Stimulated activated naive CD8-positive, alpha-beta T cell treated with anti-CD3 and anti-CD28 coated beads, Interleukin-15, Interleukin-2, amounts not matched to agents 100 ng/mL and 50 ng/mL, for 24 hours (primary cell): ENCODE data around the gene MTMR12.
"Not testable (repeated sequence)": the region's sequence is repeated elsewhere in the genome, so short reads cannot be mapped to it uniquely, and the experiment has no call there.

ENCODE experiments used
- H3K27ac Mint-ChIP-seq: one replicate; pipeline ENCODE4 v1.8.0; 2021; ENCODE audit warnings: mild to moderate bottlenecking, mixed read lengths
- H3K27me3 Mint-ChIP-seq: one replicate; pipeline ENCODE4 v1.8.0; 2021; ENCODE audit warnings: mixed read lengths
- H3K36me3 Mint-ChIP-seq: one replicate; pipeline ENCODE4 v1.8.0; 2021; ENCODE audit warnings: low read depth, mixed read lengths
- H3K4me1 Mint-ChIP-seq: one replicate; pipeline ENCODE4 v1.8.0; 2021; ENCODE audit warnings: low read depth, mixed read lengths
- H3K4me3 Mint-ChIP-seq: one replicate; pipeline ENCODE4 v1.8.0; 2021; ENCODE audit warnings: mild to moderate bottlenecking, mixed read lengths
- H3K9me3 Mint-ChIP-seq: one replicate; pipeline ENCODE4 v1.8.0; 2021; ENCODE audit warnings: mixed read lengths

MTMR12 gene

GRCh38 chr5:32297181-32298058 is 15.3 kb downstream of the MTMR12 start:
- Mint-ChIP-seq H3K4me1 (peaks cover 55% of the 10 kb centered on the region), H3K4me3 (peak overlapping the region; percentile 36), H3K36me3 (peaks cover 36% of the 10 kb centered on the region), H3K9me3 (no peaks in the 10 kb centered on the region), H3K27ac (peak overlapping the region; percentile 74), H3K27me3 (no peaks in the 10 kb centered on the region)

- H3K27ac Mint-ChIP-seq, result not testable (repeated sequence)
- peaks cover 40% of the 10 kb centered on the region for H3K36me3 Mint-ChIP-seq
Measured at GRCh38 chr5:32295966-32296772, 16.6 kb downstream of the MTMR12 start.

GRCh38 chr5:32291591-32291990 is 21.1 kb downstream of the MTMR12 start:
- Mint-ChIP-seq H3K27ac (no peak overlapping the region), H3K4me3 (no peak overlapping the region), H3K27me3 (no peaks in the 10 kb centered on the region), H3K9me3 (no peaks in the 10 kb centered on the region), H3K36me3 (peaks cover 30% of the 10 kb centered on the region), H3K4me1 (peaks cover 28% of the 10 kb centered on the region)

More at GRCh38 chr5:32295966-32296772, 16.6 kb downstream of the MTMR12 start:
- peaks cover 57% of the 10 kb centered on the region for H3K4me1 Mint-ChIP-seq
- H3K9me3 Mint-ChIP-seq, H3K4me3 Mint-ChIP-seq, H3K27me3 Mint-ChIP-seq: not testable (repeated sequence)

GRCh38 chr5:32290922-32291321 is 21.8 kb downstream of the MTMR12 start:
- H3K27ac Mint-ChIP-seq, result peak overlapping the region; percentile 10
- H3K9me3 Mint-ChIP-seq, result no peaks in the 10 kb centered on the region

GRCh38 chr5:32290501-32290900 is 22.2 kb downstream of the MTMR12 start:
- not testable (repeated sequence) for H3K27me3 Mint-ChIP-seq, H3K9me3 Mint-ChIP-seq, H3K4me3 Mint-ChIP-seq
- H3K27ac Mint-ChIP-seq, result peak overlapping the region; percentile 10
- H3K36me3 Mint-ChIP-seq, result peaks cover 30% of the 10 kb centered on the region
- peaks cover 28% of the 10 kb centered on the region for H3K4me1 Mint-ChIP-seq

More at GRCh38 chr5:32290922-32291321, 21.8 kb downstream of the MTMR12 start:
- Mint-ChIP-seq H3K27me3 (no peaks in the 10 kb centered on the region), H3K4me1 (peaks cover 28% of the 10 kb centered on the region), H3K4me3 (no peak overlapping the region), H3K36me3 (peaks cover 30% of the 10 kb centered on the region)

- H3K9me3 Mint-ChIP-seq, H3K27me3 Mint-ChIP-seq, H3K27ac Mint-ChIP-seq, H3K4me3 Mint-ChIP-seq: not testable (repeated sequence)
- peaks cover 30% of the 10 kb centered on the region for H3K36me3 Mint-ChIP-seq
- H3K4me1 Mint-ChIP-seq, result peaks cover 28% of the 10 kb centered on the region
Measured at GRCh38 chr5:32289986-32290385, 22.8 kb downstream of the MTMR12 start.

- H3K4me1 Mint-ChIP-seq, result peaks cover 43% of the 10 kb centered on the region
- H3K27me3 Mint-ChIP-seq, H3K9me3 Mint-ChIP-seq: not testable (repeated sequence)
Measured at GRCh38 chr5:32288135-32288534, 24.6 kb downstream of the MTMR12 start.

GRCh38 chr5:32287525-32287924 is 25.2 kb downstream of the MTMR12 start:
- H3K27ac Mint-ChIP-seq, H3K4me3 Mint-ChIP-seq: not testable (repeated sequence)
- peaks cover 41% of the 10 kb centered on the region for H3K4me1 Mint-ChIP-seq

More at GRCh38 chr5:32288135-32288534, 24.6 kb downstream of the MTMR12 start:
- peaks cover 17% of the 10 kb centered on the region for H3K36me3 Mint-ChIP-seq
- not testable (repeated sequence) for H3K4me3 Mint-ChIP-seq, H3K27ac Mint-ChIP-seq

GRCh38 chr5:32285510-32286138 is 27.1 kb downstream of the MTMR12 start:
- H3K27me3 Mint-ChIP-seq, result no peaks in the 10 kb centered on the region

More at GRCh38 chr5:32287525-32287924, 25.2 kb downstream of the MTMR12 start:
- H3K36me3 Mint-ChIP-seq, result peaks cover 13% of the 10 kb centered on the region
- H3K27me3 Mint-ChIP-seq, H3K9me3 Mint-ChIP-seq: not testable (repeated sequence)

GRCh38 chr5:32283539-32284377 is 29.0 kb downstream of the MTMR12 start:
- Mint-ChIP-seq H3K4me1 (peaks cover 53% of the 10 kb centered on the region), H3K27me3 (no peaks in the 10 kb centered on the region), H3K9me3 (no peaks in the 10 kb centered on the region), H3K27ac (peak overlapping the region; percentile 74), H3K4me3 (peak overlapping the region; percentile 26), H3K36me3 (peaks cover 14% of the 10 kb centered on the region)

More at GRCh38 chr5:32285510-32286138, 27.1 kb downstream of the MTMR12 start:
- Mint-ChIP-seq H3K27ac (no peak overlapping the region), H3K4me1 (peaks cover 41% of the 10 kb centered on the region), H3K4me3 (no peak overlapping the region), H3K36me3 (peaks cover 12% of the 10 kb centered on the region), H3K9me3 (no peaks in the 10 kb centered on the region)

- Mint-ChIP-seq H3K4me1 (peaks cover 55% of the 10 kb centered on the region), H3K36me3 (peaks cover 14% of the 10 kb centered on the region), H3K27ac (no peak overlapping the region), H3K9me3 (no peaks in the 10 kb centered on the region), H3K4me3 (no peak overlapping the region), H3K27me3 (no peaks in the 10 kb centered on the region)
Measured at GRCh38 chr5:32283061-32283460, 29.7 kb downstream of the MTMR12 start.

- H3K27me3 Mint-ChIP-seq, result no peaks in the 10 kb centered on the region
- no peak overlapping the region for H3K27ac Mint-ChIP-seq
- H3K36me3 Mint-ChIP-seq, result peaks cover 14% of the 10 kb centered on the region
- peaks cover 59% of the 10 kb centered on the region for H3K4me1 Mint-ChIP-seq
- no peak overlapping the region for H3K4me3 Mint-ChIP-seq
- H3K9me3 Mint-ChIP-seq, result no peaks in the 10 kb centered on the region
Measured at GRCh38 chr5:32282633-32283032, 30.1 kb downstream of the MTMR12 start.

GRCh38 chr5:32281378-32282133 is 31.2 kb downstream of the MTMR12 start:
- H3K27me3 Mint-ChIP-seq, H3K9me3 Mint-ChIP-seq, H3K27ac Mint-ChIP-seq: not testable (repeated sequence)
- peaks cover 70% of the 10 kb centered on the region for H3K4me1 Mint-ChIP-seq
- peaks cover 15% of the 10 kb centered on the region for H3K36me3 Mint-ChIP-seq
- H3K4me3 Mint-ChIP-seq, result peak overlapping the region; percentile 17
